Astrocyte of the spinal cord (primary cell): ENCODE measurements around the gene TRRAP.

Experiments
- DNase-seq: peaks from one replicate; pipeline ENCODE4 v3.0.0; 2011; ENCODE audit warnings: low read depth, low spot score
- H3K4me3 ChIP-seq: 2 replicates; pipeline ENCODE4 v1.5.1; 2011; ENCODE audit warnings: low read depth, mild to moderate bottlenecking, low read length, moderate library complexity
- in situ Hi-C: cut with HindIII; loops from 2 replicates; pipeline ENCODE4 v1.10.0; 2017; ENCODE audit warnings: low sequenced_read_pairs
- TF ChIP-seq, protein P1 (sequence below): IDR thresholded peaks from 2 replicates; pipeline ENCODE4 v1.5.1; 2012; ENCODE audit warnings: low read depth, mild to moderate bottlenecking, low read length, inconsistent platforms

The TRRAP gene

DNA sequence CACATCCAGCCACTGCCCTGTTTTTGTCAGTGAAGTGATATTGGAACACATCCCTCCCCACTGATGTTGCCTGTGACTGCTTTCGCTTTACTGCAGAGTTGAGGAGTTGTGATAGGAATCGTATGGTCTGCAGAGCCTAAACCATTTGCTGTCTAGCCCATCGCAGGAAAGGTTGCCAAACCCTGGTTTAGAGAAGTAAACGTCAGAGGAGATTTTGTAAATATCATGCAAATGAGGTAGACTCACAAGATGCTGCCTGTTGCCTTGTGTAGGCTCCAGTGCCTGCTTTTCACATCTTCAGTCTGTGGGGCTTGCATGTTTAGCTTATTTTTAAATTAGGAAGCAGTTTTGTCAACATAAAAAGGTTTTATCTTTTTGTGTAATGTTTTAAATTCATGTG lies 107.1 kb downstream of the TRRAP start:
- no peak for DNase-seq
- H3K4me3 ChIP-seq = no peak overlapping the region
- TF ChIP-seq, protein P1, sequence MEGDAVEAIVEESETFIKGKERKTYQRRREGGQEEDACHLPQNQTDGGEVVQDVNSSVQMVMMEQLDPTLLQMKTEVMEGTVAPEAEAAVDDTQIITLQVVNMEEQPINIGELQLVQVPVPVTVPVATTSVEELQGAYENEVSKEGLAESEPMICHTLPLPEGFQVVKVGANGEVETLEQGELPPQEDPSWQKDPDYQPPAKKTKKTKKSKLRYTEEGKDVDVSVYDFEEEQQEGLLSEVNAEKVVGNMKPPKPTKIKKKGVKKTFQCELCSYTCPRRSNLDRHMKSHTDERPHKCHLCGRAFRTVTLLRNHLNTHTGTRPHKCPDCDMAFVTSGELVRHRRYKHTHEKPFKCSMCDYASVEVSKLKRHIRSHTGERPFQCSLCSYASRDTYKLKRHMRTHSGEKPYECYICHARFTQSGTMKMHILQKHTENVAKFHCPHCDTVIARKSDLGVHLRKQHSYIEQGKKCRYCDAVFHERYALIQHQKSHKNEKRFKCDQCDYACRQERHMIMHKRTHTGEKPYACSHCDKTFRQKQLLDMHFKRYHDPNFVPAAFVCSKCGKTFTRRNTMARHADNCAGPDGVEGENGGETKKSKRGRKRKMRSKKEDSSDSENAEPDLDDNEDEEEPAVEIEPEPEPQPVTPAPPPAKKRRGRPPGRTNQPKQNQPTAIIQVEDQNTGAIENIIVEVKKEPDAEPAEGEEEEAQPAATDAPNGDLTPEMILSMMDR = no peak
- in situ Hi-C loops = no loop called here

DNA sequence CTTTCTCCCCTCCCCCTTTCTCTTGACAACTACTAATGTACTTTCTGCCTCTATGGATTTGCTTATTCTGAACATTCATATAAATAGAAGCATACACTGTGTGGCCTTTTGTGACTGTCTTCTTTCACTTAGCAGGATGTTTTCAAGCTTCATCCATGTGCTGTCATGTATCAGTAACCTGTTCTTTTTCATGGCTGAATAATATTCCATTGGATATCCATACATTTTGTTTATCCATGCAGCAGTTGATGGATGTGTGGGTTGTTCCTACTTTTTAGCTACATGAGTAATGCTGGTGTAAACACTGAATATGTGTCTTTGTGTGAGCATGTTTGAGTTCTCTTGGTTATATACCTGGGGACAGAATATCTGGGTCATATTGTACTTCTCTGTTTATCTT lies 107.6 kb downstream of the TRRAP start:
- TF ChIP-seq, protein P1 = no peak
- no peak for DNase-seq
- H3K4me3 ChIP-seq = no peak overlapping the region
- in situ Hi-C loops = no loop called here

DNA sequence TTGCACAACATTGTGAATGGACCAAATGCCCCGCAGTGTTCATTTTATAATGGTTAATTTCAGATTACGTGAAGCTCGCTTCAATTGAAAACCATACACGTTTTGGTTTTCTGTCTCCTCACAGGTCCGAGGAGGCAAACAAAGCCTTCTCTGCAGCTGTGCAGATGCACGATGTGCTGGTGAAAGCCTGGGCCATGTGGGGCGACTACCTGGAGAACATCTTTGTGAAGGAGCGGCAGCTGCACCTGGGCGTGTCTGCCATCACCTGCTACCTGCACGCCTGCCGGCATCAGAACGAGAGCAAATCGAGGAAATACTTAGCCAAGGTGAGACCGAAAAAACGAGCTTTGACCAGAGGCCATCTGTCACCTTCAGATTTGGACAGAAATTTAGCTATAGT lies 110.3 kb downstream of the TRRAP start:
- DNase-seq = no peak
- TF ChIP-seq, protein P1 = no peak
- no peak overlapping the region for H3K4me3 ChIP-seq
- in situ Hi-C loops = no loop called here

DNA sequence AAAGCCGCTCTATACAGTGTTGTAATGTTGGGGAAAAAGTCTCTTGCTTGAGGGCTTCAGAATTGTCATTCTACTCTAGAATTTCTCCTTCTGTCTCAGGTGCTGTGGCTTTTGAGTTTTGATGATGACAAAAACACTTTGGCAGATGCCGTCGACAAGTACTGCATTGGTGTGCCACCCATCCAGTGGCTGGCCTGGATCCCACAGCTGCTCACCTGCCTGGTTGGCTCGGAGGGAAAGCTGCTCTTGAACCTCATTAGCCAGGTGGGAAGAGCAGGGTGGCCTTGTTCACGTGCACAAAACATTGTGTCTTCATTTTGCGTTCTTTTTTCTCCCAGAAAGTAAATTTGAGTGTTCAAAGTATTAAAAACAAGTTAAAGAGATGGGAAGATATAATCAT lies 112.0 kb downstream of the TRRAP start:
- no peak for DNase-seq
- no peak overlapping the region for H3K4me3 ChIP-seq
- in situ Hi-C loops = no loop called here
- TF ChIP-seq, protein P1 = no peak

DNA sequence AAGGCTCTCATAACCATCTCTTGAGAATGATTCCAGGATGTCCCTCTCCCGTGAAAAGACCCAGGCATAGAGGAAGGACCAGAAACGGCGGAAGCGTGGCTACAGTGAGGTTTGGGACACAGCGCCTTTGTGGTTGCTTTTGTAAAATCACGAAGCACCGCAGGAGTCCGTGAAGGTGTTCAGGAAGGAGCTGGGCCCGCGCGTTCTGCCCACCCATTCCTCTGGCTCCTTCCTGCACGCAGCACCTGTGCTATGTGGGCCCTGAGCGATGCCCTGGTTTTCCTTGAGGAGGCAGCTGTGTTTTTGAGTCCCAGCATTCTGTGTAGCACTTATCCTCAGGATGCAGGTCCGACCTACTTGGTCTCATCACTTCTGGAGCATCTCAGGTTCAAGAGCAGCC lies 112.8 kb downstream of the TRRAP start:
- TF ChIP-seq, protein P1 = no peak
- H3K4me3 ChIP-seq = no peak overlapping the region
- in situ Hi-C loops = no loop called here
- no peak for DNase-seq

DNA sequence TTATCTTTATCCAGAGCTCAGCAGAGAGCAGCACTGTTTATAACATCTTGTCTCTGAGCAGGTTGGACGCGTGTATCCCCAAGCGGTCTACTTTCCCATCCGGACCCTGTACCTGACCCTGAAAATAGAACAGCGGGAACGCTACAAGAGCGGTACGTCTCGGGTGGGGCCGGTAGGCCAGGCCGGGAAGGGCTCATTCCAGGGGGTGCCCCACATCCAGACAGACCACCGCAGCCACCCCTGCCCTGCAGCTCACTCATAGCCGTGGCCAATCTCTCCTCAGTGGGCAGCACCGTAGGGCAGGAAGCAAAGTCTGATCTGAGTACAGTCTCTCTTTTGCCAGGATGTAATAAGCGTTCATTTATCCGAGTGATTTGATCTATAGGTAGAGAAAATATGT lies 113.7 kb downstream of the TRRAP start:
- in situ Hi-C loops = no loop called here
- no peak overlapping the region for H3K4me3 ChIP-seq
- DNase-seq = no peak
- TF ChIP-seq, protein P1 = no peak
